Astrocyte (in vitro differentiated cells and primary cell): Measurements from ENCODE around the gene NSUN7.

Source experiments
- EZH2 ChIP-seq: IDR thresholded peaks from 2 replicates; pipeline ENCODE4 v1.6.1; 2012; ENCODE audit warnings: mild to moderate bottlenecking, low read length, inconsistent platforms; ENCODE audit not compliant: insufficient read depth
- TF ChIP-seq, protein P1 (sequence below): IDR thresholded peaks from 2 replicates; pipeline ENCODE4 v1.5.1; 2011; ENCODE audit warnings: low read depth, mild to moderate bottlenecking, inconsistent platforms, low read length, moderate library complexity; ENCODE audit not compliant: insufficient read depth

DNA sequence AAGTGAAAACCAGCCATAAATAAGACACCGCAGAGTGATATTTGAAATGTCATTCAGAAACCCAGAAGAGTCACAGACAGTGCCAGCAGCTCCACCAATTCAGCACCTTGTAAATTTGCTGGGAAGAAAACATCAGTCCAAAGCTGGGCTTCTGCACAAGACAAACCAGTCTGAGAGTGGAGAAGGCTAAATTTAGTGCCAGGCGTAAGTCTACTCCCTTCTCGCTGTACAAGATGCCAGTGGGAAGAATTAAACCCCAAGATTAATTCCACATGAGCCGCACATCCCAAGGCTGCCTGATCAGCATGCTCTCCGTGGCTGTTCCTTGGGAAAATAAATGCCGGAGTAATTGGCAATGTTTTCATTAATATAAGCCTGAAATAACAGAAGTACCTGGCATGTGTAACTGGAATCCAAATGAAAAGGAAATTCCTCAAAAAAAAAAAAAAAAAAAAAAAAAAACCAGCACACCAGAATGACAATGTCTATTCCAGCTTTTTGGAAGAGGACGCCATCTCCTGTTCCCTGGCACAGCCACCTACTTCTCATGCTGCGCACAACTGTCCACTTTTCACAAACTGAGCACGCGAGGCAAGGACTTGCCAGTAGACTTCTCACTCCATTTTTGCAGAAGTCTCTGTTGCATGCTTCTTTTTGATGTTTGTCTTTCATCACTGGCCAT is 95.5 kb downstream of the NSUN7 start:
- TF ChIP-seq, protein P1, sequence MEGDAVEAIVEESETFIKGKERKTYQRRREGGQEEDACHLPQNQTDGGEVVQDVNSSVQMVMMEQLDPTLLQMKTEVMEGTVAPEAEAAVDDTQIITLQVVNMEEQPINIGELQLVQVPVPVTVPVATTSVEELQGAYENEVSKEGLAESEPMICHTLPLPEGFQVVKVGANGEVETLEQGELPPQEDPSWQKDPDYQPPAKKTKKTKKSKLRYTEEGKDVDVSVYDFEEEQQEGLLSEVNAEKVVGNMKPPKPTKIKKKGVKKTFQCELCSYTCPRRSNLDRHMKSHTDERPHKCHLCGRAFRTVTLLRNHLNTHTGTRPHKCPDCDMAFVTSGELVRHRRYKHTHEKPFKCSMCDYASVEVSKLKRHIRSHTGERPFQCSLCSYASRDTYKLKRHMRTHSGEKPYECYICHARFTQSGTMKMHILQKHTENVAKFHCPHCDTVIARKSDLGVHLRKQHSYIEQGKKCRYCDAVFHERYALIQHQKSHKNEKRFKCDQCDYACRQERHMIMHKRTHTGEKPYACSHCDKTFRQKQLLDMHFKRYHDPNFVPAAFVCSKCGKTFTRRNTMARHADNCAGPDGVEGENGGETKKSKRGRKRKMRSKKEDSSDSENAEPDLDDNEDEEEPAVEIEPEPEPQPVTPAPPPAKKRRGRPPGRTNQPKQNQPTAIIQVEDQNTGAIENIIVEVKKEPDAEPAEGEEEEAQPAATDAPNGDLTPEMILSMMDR: no peak
- no peak for TF ChIP-seq EZH2
